ACHN (cell line): Measurements from ENCODE around the gene FNDC11.
"Not testable (repeated sequence)": the region's sequence is repeated elsewhere in the genome, so short reads cannot be mapped to it uniquely, and the experiment has no call there.

Source experiments
- DNase-seq: peaks from one replicate; pipeline ENCODE4 v3.0.0-alpha.2; 2015
- in situ Hi-C: cut with HindIII; loops from 2 replicates; pipeline ENCODE4 v1.10.0; 2017; ENCODE audit warnings: low sequenced_read_pairs, low pct_ligation_motif_present, low pct_unique_long_range_greater_than_20kb

FNDC11 gene

GRCh38 chr20:63547725-63548480 is 6.1 kb upstream of the FNDC11 start, which contains the start of gene SRMS:
Gene SRMS, minus strand, starts transcription at chr20:63547749. Its CDS starts 286 bp downstream, at chr20:63547463.
- in situ Hi-C loops: no loop called here
- peak; percentile 14 for DNase-seq

GRCh38 chr20:63548542-63548941 is 5.4 kb upstream of the FNDC11 start:
- in situ Hi-C loops: no loop called here
- no peak for DNase-seq

GRCh38 chr20:63549019-63549418 is 4.9 kb upstream of the FNDC11 start:
- in situ Hi-C loops: no loop called here
- DNase-seq: no peak

- DNase-seq: no peak
- in situ Hi-C loops: no loop called here
Observed at GRCh38 chr20:63549679-63550282, 4.2 kb upstream of the FNDC11 start.

- in situ Hi-C loops: no loop called here
- no peak for DNase-seq
Observed at GRCh38 chr20:63551068-63551467, 2.9 kb upstream of the FNDC11 start.

GRCh38 chr20:63552481-63553249 is 1.3 kb upstream of the FNDC11 start:
- DNase-seq: no peak
- in situ Hi-C loops: no loop called here

- DNase-seq: peak; percentile 77
- in situ Hi-C loops: no loop called here
Observed at GRCh38 chr20:63553251-63553932, 567 bp upstream of the FNDC11 start.

GRCh38 chr20:63554361-63555278 is 661 bp downstream of the FNDC11 start:
- in situ Hi-C loops: no loop called here
- DNase-seq: no peak

- in situ Hi-C loops: no loop called here
- no peak for DNase-seq
Observed at GRCh38 chr20:63555661-63556381, 1.9 kb downstream of the FNDC11 start.

GRCh38 chr20:63556873-63557478 is 3.0 kb downstream of the FNDC11 start:
- in situ Hi-C loops: no loop called here
- DNase-seq: no peak

GRCh38 chr20:63557481-63557891 is 3.5 kb downstream of the FNDC11 start:
- no peak for DNase-seq
- in situ Hi-C loops: no loop called here

GRCh38 chr20:63558804-63559484 is 5.0 kb downstream of the FNDC11 start:
- in situ Hi-C loops: no loop called here

GRCh38 chr20:63559485-63560332 is 5.8 kb downstream of the FNDC11 start:
- in situ Hi-C loops, DNase-seq: not testable (repeated sequence)

More at GRCh38 chr20:63558804-63559484, 5.0 kb downstream of the FNDC11 start:
- DNase-seq: no peak

- in situ Hi-C loops: no loop called here
- no peak for DNase-seq
Observed at GRCh38 chr20:63560333-63560805, 6.4 kb downstream of the FNDC11 start.

- DNase-seq: no peak
- in situ Hi-C loops: no loop called here
Observed at GRCh38 chr20:63560856-63561609, 7.1 kb downstream of the FNDC11 start.
